HG03064 (cell line): ENCODE results near the gene CLIC4.
A peak's percentile ranks its signal among the peaks of the same experiment; 100 is the strongest.
"Not testable (repeated sequence)": the region's sequence is repeated elsewhere in the genome, so short reads cannot be mapped to it uniquely, and the experiment has no call there.

Experiments
- ATAC-seq: cut with Tn5 transposase; IDR thresholded peaks from one replicate; pipeline ENCODE4 v1.9.1; 2021; ENCODE audit warnings: low read depth; ENCODE audit not compliant: unreplicated experiment

The CLIC4 gene

DNA sequence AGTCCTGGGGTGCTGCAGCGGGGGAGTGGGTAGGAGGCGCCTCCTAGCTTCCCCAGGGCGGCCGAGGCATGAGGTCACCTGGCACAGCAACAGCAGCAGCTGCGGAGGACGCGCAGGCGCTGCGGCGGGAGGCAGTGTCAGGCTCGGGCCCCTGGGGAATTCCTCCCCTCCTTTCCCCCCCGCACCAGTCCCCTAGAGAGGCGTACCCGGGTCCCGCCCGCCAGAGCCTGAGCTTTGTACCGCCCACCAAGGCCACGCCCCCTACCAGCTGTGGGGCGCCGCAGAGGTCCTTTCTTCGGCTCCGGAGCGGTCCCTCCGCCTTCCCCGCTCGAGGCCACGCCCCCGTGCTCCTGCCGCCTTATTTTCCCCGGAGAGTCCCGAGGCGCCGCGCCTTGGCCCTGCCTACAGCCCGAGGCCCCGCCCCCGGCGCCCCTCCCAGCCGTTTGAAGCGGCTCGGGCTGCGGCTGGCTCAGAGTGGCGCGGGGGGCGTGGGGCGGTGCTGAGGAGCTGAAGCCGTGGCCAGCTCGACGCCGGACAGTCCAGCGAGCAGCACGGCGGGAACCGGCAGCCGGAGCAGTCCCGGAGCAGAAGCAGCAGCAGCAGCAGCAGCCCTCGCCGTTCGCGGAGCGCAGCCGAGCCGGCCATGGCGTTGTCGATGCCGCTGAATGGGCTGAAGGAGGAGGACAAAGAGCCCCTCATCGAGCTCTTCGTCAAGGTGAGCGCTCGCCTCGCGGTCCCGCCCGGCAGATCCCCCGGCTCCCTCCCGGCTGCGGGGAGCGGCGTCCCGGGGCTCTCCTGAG is at the start of gene CLIC4:
Gene CLIC4 (plus strand): TSS at position 537 of the 800 bp plus-strand sequence. CDS start 107 bp downstream, at position 644.
- ATAC-seq: peak; percentile 42

DNA sequence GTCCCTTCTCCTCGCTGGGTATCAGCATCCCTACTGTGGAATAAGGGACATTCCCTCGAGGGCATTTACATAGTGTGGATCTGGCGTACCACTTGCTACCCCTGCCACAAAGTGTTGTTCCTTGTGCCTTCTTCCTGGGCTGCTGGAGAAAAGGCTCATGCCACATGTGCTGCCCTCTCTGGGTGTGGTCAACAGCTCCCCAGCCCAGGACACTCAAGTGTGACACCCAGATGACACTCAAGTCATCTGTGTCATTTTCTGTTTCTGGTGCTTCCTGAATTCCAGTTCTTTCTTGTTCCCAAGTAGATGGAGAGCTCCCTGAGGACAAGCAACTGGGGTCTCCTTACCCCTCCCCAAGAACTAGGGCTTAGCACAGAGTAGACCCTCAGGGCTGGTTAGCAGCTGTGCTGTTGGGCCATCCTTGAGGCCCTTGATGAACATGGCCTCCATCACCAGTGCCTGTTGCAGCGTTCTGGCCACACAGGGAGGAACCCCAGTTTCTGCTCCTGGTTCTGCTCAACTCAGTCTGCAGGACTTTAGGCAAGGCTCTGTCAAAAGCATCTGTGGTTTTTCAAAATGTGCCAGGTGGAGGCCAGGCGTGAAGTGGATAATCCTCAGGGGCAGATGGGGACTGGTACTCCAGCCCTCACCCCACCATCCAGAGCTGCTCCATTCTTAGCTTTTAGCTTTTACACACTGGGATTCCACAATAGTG is 49.0 kb upstream of the CLIC4 start:
- ATAC-seq: no peak

DNA sequence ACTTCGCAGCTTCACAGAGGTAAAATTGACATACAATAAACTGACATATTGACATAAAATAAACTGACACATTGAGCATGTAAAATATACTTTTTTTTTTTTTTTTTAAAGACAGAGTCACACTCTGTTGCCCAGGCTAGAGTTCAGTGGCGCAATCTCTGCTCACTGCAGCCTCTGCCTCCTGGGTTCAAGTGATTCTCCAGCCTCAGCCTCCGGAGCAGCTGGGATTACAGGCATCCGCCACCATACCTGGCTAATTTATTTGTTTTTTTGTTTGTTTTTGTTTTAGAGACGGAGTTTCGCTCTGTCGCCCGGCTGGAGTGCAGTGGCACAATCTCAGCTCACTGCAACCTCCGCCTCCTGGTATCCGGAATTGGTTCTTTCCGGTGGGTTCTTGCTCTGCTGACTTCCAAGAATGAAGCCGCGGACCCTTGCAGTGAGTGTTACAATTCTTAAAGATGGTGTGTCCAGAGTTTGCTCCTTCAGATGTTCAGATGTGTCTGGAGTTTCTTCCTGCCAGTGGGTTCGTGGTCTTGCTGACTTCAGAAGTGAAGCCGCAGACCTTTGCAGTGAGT is 48.4 kb upstream of the CLIC4 start:
- ATAC-seq: no peak

DNA sequence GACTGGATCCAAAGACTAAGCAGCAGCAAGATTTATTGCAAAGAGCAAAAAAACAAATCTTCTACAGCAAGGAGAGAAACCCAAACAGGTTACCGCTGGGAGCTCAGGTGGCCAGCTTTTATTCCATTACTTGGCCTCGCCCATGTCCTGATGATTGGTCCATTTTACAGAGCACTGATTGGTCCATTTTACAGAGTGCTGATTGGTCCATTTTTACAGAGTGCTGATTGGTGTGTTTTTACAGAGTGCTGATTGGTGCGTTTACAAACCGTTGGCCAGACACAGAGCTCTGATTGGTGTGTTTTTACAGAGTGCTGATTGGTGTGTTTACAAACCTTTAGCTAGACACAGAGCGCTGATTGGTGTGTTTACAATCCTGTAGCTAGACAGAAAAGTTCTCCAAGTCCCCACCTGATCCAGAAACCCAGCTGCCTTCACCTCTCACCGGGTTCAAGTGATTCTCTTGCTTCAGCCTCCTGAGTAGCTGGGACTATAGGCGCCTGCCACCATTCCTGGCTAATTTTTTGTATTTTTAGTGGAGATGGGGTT is 47.7 kb upstream of the CLIC4 start:
- ATAC-seq: not testable (repeated sequence)

DNA sequence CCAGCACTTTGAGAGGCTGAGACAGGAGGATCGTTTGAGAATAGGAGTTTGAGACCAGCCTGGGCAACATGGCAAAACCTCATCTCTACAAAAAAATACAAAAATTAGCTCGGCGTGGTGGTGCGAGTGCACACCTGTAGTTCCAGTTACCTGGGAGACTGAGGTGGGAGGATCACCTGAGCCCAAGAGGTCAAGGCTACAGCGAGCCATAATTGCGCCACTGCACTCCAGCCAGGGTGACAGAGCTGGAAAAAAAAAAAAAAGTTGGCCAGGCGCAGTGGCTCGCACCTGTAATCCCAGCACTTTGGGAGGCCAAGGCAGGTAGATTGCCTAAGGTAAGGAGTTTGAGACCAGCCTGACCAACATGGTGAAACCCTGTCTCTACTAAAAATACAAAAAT is 46.9 kb upstream of the CLIC4 start:
- ATAC-seq: not testable (repeated sequence)

DNA sequence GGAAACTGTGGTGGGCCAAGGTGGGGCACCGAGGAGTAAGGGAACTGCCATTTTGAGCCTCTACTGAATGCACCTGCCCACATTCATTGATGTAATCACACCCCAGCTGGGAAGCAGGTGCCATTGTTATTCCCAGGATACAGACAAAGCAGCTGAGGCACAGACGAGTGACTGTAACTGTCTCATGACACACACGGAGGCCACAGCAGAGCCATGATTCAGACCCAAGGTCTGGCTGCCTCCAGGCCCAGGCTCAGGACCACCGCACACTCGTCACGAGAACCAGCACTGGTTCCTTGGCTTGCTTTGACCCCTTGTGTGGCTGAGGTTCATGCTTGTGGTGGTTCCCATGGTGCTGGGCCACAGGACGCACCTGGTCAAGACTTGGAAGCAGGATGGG is 45.6 kb upstream of the CLIC4 start:
- ATAC-seq: no peak

DNA sequence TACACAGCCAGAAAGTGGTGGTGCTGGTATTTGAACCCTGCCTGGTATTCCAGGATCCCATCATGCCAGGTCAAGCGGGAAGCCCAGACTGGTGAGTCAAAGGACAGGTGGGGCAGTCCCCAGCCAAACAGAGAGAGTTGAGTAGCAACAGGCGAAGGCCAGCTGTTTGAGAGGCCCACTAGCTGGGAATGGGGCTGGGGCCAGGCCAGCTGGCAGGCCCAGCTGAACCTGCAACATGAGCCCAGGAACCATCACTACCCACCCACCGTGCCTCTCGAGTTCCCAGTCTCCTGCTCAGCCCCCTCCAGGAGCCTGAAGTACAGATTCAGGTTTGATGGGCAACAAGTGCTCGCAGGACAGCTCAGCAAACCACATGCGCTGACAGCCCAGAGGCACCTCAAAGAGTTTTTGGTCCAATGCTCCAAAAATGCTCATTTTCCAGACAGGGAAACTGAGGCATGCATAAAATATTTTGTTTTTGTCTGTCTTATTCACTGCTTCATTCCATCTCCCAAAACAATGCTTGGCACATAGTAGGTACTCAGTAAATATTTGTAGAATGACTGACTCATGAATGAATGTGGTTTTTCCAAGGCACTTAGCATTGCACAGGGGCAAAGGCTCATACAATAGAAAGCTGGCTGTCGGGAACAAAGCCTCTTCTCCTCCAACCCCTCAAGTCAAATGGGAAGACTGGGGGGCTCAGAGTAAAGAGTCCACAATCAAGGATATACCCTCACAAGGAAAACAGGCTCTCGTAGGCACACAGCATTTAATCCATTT is 42.5 kb upstream of the CLIC4 start:
- ATAC-seq: no peak

DNA sequence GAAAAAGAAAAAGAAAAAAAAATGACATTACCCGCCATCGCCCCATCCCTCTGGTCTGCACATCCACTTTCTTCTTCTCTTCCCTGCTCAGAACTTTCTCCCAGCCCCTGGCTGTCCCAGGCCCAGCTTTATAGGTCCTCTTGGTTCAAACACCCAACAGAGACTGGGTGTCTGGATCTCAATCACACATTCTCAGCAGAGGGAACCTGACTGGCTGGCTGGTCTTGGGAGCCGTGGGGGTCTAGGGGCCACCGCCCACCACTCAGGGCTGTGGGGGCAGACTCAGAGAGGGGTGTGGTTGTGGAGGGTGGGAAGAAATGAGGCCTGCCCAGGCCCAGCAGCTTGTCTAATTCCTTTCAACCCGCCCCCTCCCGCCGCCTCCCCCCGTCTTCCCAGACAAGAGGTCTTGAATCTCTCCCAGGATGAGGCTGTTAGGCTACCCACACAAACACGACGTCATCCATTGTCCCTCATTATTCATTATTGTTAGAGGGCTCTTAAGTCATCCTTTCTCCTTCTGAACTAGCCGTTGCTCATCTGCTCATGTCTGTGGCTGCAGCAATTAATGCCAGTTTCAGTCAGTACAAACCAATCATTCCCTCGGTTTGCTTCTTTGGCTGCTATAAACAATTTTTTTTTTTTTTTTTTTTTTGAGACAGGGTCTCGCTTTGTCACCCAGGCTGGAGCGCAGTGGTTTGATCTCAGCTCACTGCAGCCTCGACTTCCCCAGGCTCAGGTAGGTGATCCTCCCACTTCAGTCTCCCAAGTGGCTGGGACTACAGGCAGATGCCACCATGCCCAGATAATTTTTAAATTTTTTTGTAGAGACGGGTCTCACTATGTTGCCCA is 40.6 kb upstream of the CLIC4 start:
- no peak for ATAC-seq

DNA sequence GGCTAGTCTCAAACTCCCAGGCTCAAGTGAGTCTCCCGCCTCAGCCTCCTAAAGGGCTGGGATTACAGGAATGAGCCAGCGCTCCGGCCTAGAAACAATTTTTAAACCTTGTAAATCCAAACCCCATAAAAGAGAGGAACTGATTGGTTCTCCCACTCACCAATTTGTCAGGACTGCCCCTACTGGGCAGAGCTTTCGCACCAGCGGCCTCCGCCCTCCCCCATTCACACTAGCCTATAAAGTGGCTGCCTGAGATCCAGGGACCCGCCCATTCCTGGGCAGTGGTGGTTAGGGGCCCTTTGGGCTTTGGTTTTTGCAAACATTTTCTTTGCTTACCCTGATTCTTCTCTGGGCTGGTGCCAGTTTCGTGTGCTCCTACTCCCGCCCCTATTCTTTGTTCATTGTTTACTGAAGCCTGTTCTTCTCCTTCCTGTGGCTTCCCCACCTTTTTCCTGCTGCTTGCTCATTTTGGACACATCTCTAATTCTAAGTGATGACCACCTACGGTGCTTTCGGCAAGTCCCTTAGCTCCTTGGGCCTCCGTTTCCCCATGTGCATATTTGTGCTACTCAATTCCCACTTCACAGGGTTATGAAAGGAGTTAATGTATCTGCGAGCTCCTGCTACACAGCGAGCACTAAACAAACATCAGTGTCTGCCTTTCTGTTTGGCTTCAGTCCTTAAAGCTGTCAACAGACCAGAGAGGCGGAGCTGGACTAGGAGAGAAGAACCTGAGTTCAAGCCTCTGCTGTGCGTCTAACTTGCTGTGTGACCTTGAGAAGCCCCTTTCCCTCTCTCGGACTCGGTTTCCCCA is 39.8 kb upstream of the CLIC4 start:
- no peak for ATAC-seq

DNA sequence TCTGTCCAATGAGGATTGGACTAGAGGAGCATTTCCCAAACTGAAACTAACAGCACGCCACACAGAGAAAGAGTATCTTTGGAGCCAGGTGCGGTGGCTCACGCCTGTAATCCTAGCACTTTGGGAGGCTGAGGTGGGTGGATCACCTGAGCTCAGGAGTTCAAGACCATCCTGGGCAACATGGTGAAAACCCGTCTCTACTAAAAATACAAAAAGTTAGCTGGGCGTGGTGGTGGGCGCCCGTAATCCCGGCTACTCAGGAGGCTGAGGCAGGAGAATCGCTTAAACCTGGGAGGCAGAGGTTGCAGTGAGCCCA is 39.2 kb upstream of the CLIC4 start:
- ATAC-seq: not testable (repeated sequence)

DNA sequence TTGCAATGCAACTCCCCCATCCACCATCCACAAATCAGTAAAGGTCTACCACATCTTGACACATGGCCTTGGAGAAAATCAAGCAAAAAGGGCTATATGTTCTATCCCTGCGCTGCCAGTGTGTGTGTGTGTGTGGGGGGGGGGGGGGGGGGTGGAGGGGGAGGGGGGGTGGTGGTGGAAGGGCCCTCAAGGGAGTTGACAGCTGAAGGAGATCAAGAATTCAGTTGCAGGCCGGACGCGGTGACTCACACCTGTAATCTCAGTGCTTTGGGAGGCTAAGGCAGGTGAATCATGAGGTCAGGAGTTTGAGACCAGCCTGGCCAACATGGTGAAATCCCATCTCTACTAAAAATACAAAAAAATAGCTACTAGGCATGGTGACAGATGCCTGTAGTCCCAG is 37.6 kb upstream of the CLIC4 start:
- ATAC-seq: no peak

DNA sequence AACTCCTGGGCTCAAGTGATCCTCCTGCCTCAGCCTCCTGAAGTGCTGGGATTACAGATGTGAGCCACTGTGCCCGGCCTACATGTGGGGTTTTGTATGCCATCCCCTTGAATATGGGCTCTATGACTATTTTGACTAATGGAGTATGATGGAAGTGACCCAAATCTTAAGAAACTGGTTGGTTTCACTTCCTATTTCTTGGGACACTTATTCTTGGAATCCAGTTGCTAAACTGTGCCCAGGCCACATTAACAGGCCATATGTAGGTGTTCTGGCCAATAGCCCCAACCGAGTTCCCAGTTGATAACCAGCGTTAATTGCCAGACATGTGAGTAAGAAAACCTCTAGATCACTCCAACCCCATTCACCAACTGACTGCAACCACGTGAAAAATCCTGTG is 36.3 kb upstream of the CLIC4 start:
- no peak for ATAC-seq

DNA sequence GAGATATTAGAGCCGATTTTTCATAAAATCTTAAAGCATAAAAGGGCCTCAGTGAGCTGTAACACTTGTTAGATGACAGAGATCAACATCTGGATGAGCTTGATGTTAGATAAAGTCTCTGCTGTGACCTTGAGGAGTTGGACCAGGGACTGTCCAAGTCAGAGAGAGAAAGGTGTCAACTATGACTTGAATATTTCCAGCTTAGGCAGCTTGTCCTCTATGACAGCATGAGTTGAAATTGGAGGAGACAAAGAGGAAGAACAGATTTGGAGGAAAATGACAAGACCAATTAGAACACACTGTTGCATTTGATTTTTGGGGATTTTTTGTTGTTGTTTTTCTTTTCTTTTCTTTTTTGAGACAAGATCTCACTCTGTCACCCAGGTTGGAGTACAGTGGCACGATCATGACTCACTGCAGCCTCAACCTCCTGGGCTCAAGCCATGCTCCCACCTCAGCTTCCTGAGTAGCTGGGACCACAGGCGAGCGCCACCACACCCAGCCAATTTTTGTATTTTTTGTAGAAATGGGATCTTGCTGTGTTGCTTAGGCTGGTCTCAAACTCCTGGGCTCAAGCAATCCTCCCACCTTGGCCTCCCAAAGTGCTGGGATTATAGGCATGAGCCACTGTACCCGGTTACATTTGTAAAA is 35.3 kb upstream of the CLIC4 start:
- no peak for ATAC-seq

DNA sequence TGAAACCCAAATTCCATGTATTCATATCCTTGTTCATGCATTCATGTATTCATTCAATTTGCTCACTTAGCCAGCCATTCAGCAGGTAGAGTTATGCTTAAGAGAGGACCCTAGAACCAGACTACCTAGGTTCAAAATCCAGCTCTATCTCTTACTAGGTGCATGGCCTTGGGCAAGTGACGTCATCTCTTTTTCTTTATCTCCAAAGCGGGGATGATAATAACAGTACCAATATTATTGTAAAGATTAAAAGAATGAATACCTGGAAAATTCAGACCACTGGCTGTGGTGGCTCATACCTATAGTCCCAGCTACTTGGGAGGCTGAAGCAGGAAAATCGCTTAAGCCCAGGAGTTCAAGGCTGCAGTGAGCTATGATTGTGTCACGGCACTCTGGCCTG is 33.9 kb upstream of the CLIC4 start:
- ATAC-seq: no peak

DNA sequence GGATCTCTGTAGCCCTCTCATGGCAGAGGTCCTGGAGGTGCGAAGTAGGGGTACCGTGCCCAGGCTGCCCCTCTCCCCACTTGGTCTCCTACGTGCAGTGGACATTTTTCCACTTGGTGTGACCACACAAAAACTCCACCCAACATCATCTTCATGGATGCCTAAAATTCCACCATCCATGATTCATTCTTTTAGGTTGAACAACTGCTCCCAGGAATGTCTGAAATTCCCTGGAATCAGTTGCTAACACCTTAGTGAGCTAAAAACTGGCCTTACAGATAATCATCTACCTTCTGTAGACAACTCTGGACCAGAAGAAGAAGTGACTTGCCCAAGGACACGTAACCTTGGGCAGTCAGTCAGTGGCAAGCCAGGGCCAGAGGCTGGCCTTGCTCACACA is 32.1 kb upstream of the CLIC4 start:
- ATAC-seq: no peak

DNA sequence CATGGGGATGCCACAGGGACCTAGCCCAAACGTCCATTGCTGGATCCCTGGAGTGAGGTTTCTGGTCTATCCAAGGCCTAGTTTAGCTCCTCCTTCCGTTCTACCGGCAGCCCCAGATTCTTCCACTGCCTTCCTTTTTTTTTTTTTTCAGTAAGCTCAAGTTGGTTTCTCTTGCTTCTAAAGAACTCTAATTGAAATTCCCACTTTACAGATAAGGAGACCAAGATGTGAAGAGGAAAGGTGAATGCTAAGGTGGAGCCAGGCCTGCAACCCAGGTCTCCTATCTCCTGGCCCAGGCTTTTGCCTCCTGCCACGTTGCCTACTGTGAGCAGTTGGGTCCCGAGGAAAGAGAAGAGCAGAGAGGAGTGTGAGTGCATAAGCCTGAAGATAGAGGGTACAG is 31.5 kb upstream of the CLIC4 start:
- no peak for ATAC-seq

DNA sequence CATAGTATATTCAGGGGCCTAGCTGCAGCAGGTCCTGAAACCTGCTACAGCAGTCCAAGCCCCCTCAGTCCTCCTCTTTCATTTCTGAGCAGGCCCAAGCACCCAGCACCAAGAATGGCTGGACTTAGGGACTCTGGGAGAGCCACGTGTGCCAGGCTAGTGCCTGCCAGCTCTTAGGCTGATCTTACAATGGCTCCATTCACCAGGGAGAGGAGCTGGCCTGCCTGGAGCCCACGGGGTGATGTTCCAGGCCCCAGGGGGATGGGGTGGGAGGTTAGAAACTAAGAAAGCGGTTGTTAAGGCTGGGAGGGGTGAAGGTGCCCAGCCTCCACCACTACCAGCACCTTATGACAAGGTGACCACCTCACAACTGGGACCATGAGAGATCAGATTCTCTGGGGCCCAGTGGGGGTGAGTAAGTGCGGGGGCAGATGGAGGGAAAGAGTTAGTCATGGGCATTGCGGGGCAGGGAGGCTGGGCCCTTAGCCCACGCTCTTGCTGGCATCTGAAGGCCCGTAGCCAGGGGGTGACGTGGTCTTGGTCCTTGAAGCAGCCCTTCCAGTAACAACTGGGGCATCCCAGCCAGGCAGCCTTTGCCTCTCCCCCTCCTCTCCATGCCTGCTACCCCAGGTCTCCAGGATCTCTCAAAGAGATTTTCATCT is 30.3 kb upstream of the CLIC4 start:
- no peak for ATAC-seq

DNA sequence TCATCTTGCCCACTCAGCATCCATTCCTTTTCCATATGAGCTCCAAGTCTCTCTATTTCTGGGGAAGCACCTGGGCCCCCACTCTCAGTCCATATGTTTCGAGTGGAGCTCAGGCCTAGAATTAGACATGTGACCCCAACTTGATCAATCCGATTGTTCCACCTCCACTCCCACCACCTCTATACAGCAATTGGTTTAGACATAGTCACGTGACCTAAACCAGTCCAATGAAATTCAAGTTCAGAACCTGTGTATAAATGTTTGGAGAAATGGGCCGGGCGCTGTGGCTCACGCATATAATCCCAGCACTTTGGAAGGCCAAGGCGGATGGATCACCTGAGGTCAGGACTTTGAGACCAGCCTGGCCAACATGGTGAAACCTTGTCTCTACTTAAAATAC is 29.6 kb upstream of the CLIC4 start:
- ATAC-seq: no peak
